Left renal cortex interstitium (tissue), 4 donors: ENCODE data around the gene SAMD13. TPM values are rescaled to one million over a fixed set of nuclear protein-coding genes. Genes with fewer than 3 reads are reported as not detected.

Experiments
- polyA plus RNA-seq, 4 donors: library from polyadenylated mRNA; unstranded; fragments of 120-200 nt; gene quantifications; one replicate each; pipeline ENCODE4 v1.2.1, GENCODE V29; 2013; ENCODE audit not compliant: insufficient read length in 4 of 4

SAMD13 gene
- polyA plus RNA-seq, 4 donors = 5.3 to 6.6 (median 5.6) TPM

Other genes starting within 250 kb of the SAMD13 start
- 10 to 100 TPM; 43.9 to 59.4 (median 52.9) TPM for gene PRKACB, start 157.4 kb upstream of the SAMD13 start, polyA plus RNA-seq
- under 1 TPM in 3 of 4 donors, not detected in 1; 0.08 to 0.12 (median 0.11) TPM for gene DNASE2B, start 96.8 kb downstream of the SAMD13 start, polyA plus RNA-seq
- gene RPF1, start 177.6 kb downstream of the SAMD13 start, polyA plus RNA-seq = 10 to 100 TPM; 40.9 to 54.8 (median 46.6) TPM
- gene SPATA1, start 204.7 kb downstream of the SAMD13 start, polyA plus RNA-seq = 1 to 10 TPM; 1.2 to 3.7 (median 2.9) TPM
- 100 to 1,000 TPM; 146 to 178 (median 160) TPM for gene GNG5, start 204.9 kb downstream of the SAMD13 start, polyA plus RNA-seq